Gastroesophageal sphincter (tissue), 3 donors: ENCODE results near the gene STK32B.

Experiments
- EP300 ChIP-seq: sonication (generic); formaldehyde crosslinking; IDR thresholded peaks from one replicate; pipeline ENCODE4 v1.6.1; 2017; ENCODE audit warnings: antibody characterized with exemption, mild to moderate bottlenecking
- POLR2A ChIP-seq, 2 donors: fragments of 450-650 bp; IDR thresholded peaks; one replicate each; pipeline ENCODE4 v1.6.1; 2017; ENCODE audit warnings: antibody characterized with exemption in 2 of 2, mild to moderate bottlenecking in 2 of 2, moderate library complexity in 1 of 2
- POLR2AphosphoS5 ChIP-seq: sonication (generic); formaldehyde crosslinking; IDR thresholded peaks from one replicate; pipeline ENCODE4 v1.6.1; 2017; ENCODE audit warnings: antibody characterized with exemption
- TF ChIP-seq, protein P1 (sequence below), 4 experiments: fragments of 200-600 bp in 2 of 4; fragments of 450-650 bp in 2 of 4; sonication (generic) in 1 of 4; IDR thresholded peaks; one replicate each; pipeline ENCODE4 v1.5.1; 2017 to 2019; ENCODE audit warnings: antibody characterized with exemption in 4 of 4, mild to moderate bottlenecking in 2 of 4, moderate library complexity in 2 of 4

DNA sequence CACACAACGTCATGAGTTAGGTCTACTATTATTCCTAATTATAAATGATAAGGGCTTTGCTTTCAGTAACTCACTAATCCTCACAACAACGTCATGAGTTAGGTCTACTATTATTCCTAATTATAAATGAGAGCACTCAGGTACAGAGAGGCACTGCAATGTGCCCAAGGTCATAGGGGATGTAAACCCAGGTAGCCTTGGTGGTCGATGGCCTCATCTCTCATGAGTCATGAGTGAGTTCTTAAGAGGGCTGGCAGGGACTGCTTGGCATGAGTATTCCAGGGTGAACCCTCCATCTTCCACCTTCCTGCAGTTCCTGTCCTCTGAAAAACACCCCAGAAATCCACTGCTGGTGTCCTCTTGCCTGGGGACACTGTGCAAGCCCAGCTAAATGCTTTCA is 317.1 kb downstream of the STK32B start:
- TF ChIP-seq, protein P1, sequence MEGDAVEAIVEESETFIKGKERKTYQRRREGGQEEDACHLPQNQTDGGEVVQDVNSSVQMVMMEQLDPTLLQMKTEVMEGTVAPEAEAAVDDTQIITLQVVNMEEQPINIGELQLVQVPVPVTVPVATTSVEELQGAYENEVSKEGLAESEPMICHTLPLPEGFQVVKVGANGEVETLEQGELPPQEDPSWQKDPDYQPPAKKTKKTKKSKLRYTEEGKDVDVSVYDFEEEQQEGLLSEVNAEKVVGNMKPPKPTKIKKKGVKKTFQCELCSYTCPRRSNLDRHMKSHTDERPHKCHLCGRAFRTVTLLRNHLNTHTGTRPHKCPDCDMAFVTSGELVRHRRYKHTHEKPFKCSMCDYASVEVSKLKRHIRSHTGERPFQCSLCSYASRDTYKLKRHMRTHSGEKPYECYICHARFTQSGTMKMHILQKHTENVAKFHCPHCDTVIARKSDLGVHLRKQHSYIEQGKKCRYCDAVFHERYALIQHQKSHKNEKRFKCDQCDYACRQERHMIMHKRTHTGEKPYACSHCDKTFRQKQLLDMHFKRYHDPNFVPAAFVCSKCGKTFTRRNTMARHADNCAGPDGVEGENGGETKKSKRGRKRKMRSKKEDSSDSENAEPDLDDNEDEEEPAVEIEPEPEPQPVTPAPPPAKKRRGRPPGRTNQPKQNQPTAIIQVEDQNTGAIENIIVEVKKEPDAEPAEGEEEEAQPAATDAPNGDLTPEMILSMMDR (IDR thresholded peaks at IDR 0.05): no peak
- TF ChIP-seq EP300 (no peak), POLR2A (IDR thresholded peaks at IDR 0.05) (no peak), POLR2AphosphoS5 (no peak)
